ENCODE results near the gene OR4C11. TPM values are rescaled to one million over a fixed set of nuclear protein-coding genes. Genes with fewer than 3 reads are reported as not detected.

The OR4C11 gene, protein sequence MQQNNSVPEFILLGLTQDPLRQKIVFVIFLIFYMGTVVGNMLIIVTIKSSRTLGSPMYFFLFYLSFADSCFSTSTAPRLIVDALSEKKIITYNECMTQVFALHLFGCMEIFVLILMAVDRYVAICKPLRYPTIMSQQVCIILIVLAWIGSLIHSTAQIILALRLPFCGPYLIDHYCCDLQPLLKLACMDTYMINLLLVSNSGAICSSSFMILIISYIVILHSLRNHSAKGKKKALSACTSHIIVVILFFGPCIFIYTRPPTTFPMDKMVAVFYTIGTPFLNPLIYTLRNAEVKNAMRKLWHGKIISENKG
- total RNA-seq: not detected

DNA sequence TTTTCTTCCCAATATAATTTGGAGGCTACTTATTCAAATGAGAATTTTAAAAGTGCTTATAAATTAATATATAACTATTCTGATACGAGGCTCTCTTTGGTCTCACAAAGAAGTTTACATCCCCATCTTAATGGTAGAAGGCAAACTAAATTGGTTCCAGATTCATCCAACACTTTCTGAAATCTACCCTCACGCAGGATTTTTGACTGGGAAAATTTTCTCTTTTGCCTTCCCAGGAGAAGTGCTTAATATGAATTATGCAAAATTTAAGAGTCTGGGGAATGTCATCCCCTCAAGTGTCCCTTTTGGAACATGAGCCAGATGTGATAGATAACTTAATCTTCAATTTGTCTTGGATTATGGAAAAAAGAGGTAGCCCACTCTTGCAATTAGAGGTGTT, at the start of gene OR4C11:
Gene OR4C11 (minus strand): TSS at position 101 of the 400 bp plus-strand sequence. CDS start 3,272 bp downstream, outside the sequence.
- ATAC-seq (ENCODE audit: low read depth): no peak
- Mint-ChIP-seq H3K4me1 (no peaks in the 10 kb centered on the region), H3K4me3 (no peak within 1 kb of the TSS), H3K36me3 (no peaks in the 10 kb centered on the region), H3K27me3 (no peaks in the 10 kb centered on the region), H3K9me3 (peaks cover 6% of the 10 kb centered on the region), H3K27ac (no peak within 1 kb of the TSS)
- DNase-seq: no peak
- POLR2A ChIA-PET: no interaction called here

DNA sequence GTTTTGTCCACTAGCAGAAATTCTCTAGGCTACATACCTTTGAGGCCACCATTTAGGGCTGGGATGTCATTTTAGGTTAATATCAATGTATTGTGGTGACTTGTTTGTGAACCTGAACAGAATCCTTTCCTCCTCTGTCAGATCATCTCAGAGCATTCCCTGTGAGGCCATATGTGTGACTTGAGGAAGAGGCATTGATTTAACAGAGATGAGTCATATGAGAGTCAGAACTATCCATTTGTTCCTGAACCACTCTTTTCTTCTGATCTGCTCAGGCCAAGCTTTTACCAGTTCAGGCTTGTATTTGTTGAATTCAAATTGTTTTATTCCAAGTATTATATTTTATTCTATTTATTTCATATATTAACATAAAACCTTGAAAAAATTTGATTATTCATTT, 47.7 kb upstream of the OR4C11 start:
- Mint-ChIP-seq H3K4me3 (no peak overlapping the region), H3K27ac (no peak overlapping the region), H3K4me1 (no peaks in the 10 kb centered on the region), H3K36me3 (no peaks in the 10 kb centered on the region), H3K27me3 (no peaks in the 10 kb centered on the region), H3K9me3 (peaks cover 12% of the 10 kb centered on the region)
- POLR2A ChIA-PET: no interaction called here
- ATAC-seq (ENCODE audit: low read depth) (no peak), DNase-seq (no peak)

DNA sequence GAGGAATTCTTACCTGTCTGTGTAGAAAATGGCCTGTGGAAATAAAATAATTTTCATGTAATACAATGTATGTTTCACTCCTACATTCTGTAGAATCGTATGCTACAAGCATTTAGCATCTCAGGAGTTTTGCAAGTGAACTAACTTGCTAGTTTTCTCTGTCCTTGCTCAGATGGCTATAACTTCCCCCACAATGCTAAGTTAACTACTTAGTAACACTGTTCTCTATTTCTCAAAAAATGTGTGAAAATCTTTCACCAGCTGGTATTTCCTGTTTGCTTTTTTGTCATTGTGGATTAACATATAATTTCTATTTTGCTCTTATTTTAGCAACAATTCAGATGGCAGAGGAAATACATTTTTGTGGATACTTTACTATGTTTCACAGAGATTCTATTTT, 45.1 kb upstream of the OR4C11 start:
- H3K4me3 Mint-ChIP-seq: no peak overlapping the region
- peaks cover 12% of the 10 kb centered on the region for H3K9me3 Mint-ChIP-seq
- no peak for ATAC-seq (ENCODE audit: low read depth)
- no peaks in the 10 kb centered on the region for H3K27me3 Mint-ChIP-seq
- DNase-seq: no peak
- no peaks in the 10 kb centered on the region for H3K36me3 Mint-ChIP-seq
- POLR2A ChIA-PET: no interaction called here
- H3K4me1 Mint-ChIP-seq: no peaks in the 10 kb centered on the region
- no peak overlapping the region for H3K27ac Mint-ChIP-seq

DNA sequence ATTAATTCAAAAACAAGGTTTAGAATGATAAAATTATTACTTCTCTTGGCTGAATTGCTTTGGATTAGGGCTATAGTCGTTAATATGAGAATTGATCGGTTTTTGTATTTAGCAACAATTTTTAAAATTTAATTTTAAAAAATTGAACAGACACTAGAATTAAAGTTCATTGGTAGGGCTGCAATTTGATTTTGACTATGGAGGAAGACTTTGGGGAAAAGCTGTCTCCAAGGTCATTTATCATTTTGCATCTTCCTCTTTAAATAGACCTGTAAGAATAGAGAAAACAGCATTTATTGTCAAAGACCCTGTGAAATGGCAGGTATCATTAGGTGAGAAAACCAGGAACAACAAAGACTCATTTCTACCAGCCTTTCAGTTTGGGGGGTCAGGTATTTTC, 40.6 kb upstream of the OR4C11 start, which contains the start of gene OR4S2:
Gene OR4S2 (plus strand): TSS at position 301 of the 400 bp plus-strand sequence. CDS start 2,577 bp downstream, outside the sequence.
- H3K27me3 Mint-ChIP-seq: no peaks in the 10 kb centered on the region
- POLR2A ChIA-PET: no interaction called here
- H3K36me3 Mint-ChIP-seq: no peaks in the 10 kb centered on the region
- no peaks in the 10 kb centered on the region for H3K4me1 Mint-ChIP-seq
- no peak within 1 kb of the TSS for H3K27ac Mint-ChIP-seq
- no peak within 1 kb of the TSS for H3K4me3 Mint-ChIP-seq
- H3K9me3 Mint-ChIP-seq: peaks cover 6% of the 10 kb centered on the region
- ATAC-seq (ENCODE audit: low read depth): no peak
- DNase-seq: no peak

DNA sequence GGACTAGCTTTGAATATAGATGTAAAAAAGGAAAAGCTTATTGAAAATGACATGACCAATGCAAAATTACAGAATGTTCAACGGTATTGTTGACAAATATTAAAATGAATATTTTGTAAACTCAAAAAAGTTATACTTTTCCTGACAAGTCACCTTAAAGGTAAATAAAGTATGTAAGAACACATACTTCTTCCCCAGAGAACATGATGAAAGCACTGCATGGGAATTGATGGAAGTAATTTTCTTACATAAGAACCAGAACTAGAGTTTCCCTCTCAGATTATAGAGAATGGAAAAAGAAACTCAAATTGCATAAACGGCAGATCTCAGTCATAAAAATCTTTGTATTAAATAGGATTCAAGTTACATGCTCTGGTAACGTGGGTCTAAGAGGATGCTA, 27.4 kb upstream of the OR4C11 start, which contains the start of gene OR4P4:
Gene OR4P4 (plus strand): TSS at position 301 of the 400 bp plus-strand sequence.
- no peak within 1 kb of the TSS for H3K4me3 Mint-ChIP-seq
- no peaks in the 10 kb centered on the region for H3K4me1 Mint-ChIP-seq
- H3K27ac Mint-ChIP-seq: no peak within 1 kb of the TSS
- H3K36me3 Mint-ChIP-seq: no peaks in the 10 kb centered on the region
- POLR2A ChIA-PET: no interaction called here
- no peak for DNase-seq
- peaks cover 9% of the 10 kb centered on the region for H3K9me3 Mint-ChIP-seq
- no peaks in the 10 kb centered on the region for H3K27me3 Mint-ChIP-seq
- ATAC-seq (ENCODE audit: low read depth): no peak

DNA sequence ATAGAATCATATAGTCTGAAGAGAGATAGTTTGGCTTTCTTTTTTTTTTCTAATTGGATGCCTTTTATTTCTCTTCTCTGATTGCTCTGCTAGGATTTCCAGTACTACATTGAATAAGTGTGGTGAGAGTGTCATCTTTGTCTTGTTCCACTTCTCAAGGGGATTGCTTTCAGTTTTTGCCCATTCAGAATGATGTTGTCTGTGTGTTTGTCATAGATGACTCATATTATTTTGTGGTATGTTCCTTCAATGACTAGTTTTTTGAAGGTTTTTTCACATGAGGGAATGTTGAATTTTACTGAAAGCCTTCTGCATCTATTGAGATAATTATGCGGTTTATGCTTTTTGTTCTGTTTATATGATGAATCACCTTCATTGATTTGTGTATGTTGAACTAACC, 17.1 kb upstream of the OR4C11 start:
- H3K4me1 Mint-ChIP-seq: no peaks in the 10 kb centered on the region
- H3K4me3 Mint-ChIP-seq: no peak overlapping the region
- no peaks in the 10 kb centered on the region for H3K27me3 Mint-ChIP-seq
- POLR2A ChIA-PET: no interaction called here
- peaks cover 23% of the 10 kb centered on the region for H3K9me3 Mint-ChIP-seq
- DNase-seq (no peak), ATAC-seq (ENCODE audit: low read depth) (no peak)
- H3K27ac Mint-ChIP-seq: no peak overlapping the region
- no peaks in the 10 kb centered on the region for H3K36me3 Mint-ChIP-seq

DNA sequence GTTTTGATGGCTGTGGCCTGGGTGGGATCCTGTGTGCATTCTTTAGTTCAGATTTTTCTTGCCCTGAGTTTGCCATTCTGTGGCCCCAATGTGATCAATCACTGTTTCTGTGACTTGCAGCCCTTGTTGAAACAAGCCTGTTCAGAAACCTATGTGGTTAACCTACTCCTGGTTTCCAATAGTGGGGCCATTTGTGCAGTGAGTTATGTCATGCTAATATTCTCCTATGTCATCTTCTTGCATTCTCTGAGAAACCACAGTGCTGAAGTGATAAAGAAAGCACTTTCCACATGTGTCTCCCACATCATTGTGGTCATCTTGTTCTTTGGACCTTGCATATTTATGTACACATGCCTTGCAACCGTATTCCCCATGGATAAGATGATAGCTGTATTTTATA, 34.9 kb downstream of the OR4C11 start:
- Mint-ChIP-seq H3K9me3 (peaks cover 13% of the 10 kb centered on the region), H3K27ac (no peak overlapping the region), H3K36me3 (no peaks in the 10 kb centered on the region), H3K4me1 (no peaks in the 10 kb centered on the region), H3K4me3 (no peak overlapping the region), H3K27me3 (no peaks in the 10 kb centered on the region)
- no peak for DNase-seq
- POLR2A ChIA-PET: no interaction called here
- ATAC-seq (ENCODE audit: low read depth): no peak

DNA sequence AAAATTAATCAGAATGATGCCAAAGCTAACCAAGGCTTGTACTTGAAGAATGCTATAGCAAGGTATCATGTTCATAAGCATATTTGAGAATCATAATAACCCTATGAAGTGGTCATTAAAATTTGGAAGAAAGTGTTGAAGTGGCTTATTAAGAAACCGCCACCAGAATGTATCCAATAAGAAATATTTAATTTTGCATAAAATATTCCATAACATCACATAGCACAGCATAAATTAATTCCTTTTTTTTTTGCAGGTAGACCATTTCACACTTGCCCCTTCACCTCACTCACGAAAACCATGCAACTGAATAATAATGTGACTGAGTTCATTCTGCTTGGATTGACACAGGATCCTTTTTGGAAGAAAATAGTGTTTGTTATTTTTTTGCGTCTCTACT, 35.6 kb downstream of the OR4C11 start, which contains the start of gene OR4C16:
Gene OR4C16 (plus strand): TSS at position 301 of the 400 bp plus-strand sequence. CDS start 0 bp downstream, at position 301.
- H3K9me3 Mint-ChIP-seq: peaks cover 11% of the 10 kb centered on the region
- DNase-seq (no peak), ATAC-seq (ENCODE audit: low read depth) (no peak)
- H3K27me3 Mint-ChIP-seq: no peaks in the 10 kb centered on the region
- no peak within 1 kb of the TSS for H3K4me3 Mint-ChIP-seq
- H3K27ac Mint-ChIP-seq: no peak within 1 kb of the TSS
- no peaks in the 10 kb centered on the region for H3K36me3 Mint-ChIP-seq
- POLR2A ChIA-PET: no interaction called here
- H3K4me1 Mint-ChIP-seq: no peaks in the 10 kb centered on the region

DNA sequence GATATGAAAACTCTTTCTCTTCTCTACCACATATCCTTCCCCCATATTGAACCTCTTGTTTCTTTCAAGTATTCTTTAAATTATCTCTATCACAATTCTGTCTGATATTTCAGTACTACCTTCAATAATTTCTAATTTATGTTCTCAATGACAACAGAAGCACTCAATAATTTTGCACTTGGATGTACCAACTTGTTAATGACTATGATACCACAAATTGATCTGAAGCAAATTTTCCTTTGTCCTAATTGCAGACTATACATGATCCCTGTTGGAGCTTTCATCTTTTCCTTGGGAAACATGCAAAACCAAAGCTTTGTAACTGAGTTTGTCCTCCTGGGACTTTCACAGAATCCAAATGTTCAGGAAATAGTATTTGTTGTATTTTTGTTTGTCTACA, 53.3 kb downstream of the OR4C11 start, which contains the start of gene OR4C15:
Gene OR4C15 (plus strand): TSS at position 301 of the 400 bp plus-strand sequence. CDS start 0 bp downstream, at position 301.
- no peak for DNase-seq
- H3K4me3 Mint-ChIP-seq: no peak within 1 kb of the TSS
- H3K36me3 Mint-ChIP-seq: no peaks in the 10 kb centered on the region
- ATAC-seq (ENCODE audit: low read depth): no peak
- H3K27ac Mint-ChIP-seq: no peak within 1 kb of the TSS
- POLR2A ChIA-PET: no interaction called here
- peaks cover 25% of the 10 kb centered on the region for H3K9me3 Mint-ChIP-seq
- no peaks in the 10 kb centered on the region for H3K27me3 Mint-ChIP-seq
- H3K4me1 Mint-ChIP-seq: no peaks in the 10 kb centered on the region

Other genes with a start within 250 kb of the OR4C11 start
- gene OR4A15, start 239.7 kb downstream of the OR4C11 start, total RNA-seq: not detected
- gene OR4C15, start 53.2 kb downstream of the OR4C11 start, total RNA-seq: not detected
- gene OR4C16, start 35.5 kb downstream of the OR4C11 start, total RNA-seq: not detected
- not detected for gene OR4P4, start 27.5 kb upstream of the OR4C11 start, total RNA-seq
- not detected for gene OR4S2, start 40.7 kb upstream of the OR4C11 start, total RNA-seq
- not detected for gene OR4C6, start 54.6 kb upstream of the OR4C11 start, total RNA-seq
- not detected for gene OR5D13, start 165.8 kb upstream of the OR4C11 start, total RNA-seq
- not detected for gene OR5D14, start 187.9 kb upstream of the OR4C11 start, total RNA-seq
- not detected for gene OR5L1, start 203.7 kb upstream of the OR4C11 start, total RNA-seq
- not detected for gene OR5D18, start 212.0 kb upstream of the OR4C11 start, total RNA-seq
- gene OR5L2, start 219.6 kb upstream of the OR4C11 start, total RNA-seq: not detected
- not detected for gene OR5D16, start 231.1 kb upstream of the OR4C11 start, total RNA-seq

Data from activated naive CD8-positive, alpha-beta T cell treated with anti-CD3 and anti-CD28 coated beads, Interleukin-2, amount 10 ng/mL, durations not matched to agents 7 days and 5 days (primary cell).